ENCODE data around the gene ARMCX6.
"Not testable (repeated sequence)": the region's sequence is repeated elsewhere in the genome, so short reads cannot be mapped to it uniquely, and the experiment has no call there.

Gene ARMCX6

DNA sequence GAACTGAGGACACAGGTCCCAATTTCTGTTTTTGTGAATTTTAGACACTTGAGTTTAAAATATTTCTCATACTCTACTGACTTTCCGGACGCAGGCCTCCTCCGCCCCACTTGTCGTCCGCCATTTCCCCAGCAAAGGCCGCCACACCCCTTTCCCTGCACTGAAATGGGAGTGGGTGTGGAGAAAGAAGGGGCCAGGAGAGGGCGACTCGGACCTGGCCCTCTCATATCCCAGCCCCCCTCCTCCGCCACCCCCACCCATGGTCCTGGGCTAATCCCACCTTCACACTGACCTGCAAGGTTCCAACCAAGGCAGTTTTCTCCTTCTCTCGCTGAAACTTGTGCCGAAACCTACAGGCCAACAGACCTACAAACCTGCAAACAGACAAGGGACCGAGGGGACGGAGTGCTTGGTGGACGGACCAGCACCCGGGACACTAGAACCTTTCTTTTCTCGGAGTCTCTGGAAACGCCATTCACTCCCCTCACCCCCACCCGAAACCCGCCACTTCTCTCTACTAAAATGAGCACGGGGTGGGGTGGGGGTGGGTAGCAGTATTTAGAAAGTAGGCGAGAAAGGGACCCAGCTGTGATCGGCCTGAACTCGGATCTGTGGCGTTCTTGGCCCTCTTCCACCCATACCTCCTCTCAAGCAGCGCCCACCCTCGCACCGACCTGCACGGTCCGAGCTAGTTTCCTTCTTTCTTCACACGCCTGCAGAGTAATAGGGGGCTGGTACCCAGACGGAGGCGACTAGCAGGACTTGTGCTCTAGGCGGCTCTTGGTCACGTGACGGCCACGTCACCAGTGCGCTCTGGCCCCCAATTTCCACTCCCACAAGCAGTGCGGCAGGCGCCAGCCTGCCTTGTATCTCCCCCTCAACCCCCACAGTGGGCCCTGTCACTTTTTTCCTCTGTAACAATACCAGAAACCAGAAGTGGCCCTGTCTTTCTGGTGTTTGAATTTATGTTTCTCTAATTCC is at the start of gene ARMCX6:
ARMCX6 (minus strand) TSS at position 790 of the 981 bp plus-strand sequence. CDS start 1,380 bp downstream, outside the sequence.
- peak; percentile 81 for DNase-seq

DNA sequence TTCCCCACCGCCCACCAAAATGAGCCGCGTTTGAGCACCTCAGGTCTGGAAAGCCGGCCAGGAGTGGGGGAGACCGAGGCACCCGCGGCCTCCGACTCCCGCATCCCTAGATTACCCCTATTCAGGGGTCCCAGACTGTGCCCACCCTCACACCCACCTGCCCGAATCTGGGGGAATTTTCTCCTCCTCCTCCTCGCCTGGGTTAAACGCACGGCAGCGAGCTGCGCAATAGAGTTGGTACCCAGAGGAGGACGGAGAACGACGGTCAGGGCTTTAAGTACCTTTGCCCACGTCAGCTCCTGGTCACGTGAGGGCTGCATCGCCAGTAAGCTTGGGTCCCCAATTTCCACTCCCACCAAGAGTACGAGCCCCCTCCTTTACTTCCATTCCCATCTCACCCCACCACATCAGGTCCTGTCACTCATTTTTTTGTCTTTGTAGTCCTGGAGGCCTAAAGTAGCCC is 41.8 kb upstream of the ARMCX6 start, which contains the start of gene ARMCX2:
ARMCX2 (minus strand) TSS at position 250 of the 463 bp plus-strand sequence. CDS start 2,262 bp downstream, outside the sequence.
- DNase-seq, result peak; percentile 54

GRCh38 chrX:101658661-101659491 is 41.1 kb upstream of the ARMCX6 start:
- peak; percentile 67 for DNase-seq

GRCh38 chrX:101657495-101657894 is 39.7 kb upstream of the ARMCX6 start:
- no peak for DNase-seq

DNA sequence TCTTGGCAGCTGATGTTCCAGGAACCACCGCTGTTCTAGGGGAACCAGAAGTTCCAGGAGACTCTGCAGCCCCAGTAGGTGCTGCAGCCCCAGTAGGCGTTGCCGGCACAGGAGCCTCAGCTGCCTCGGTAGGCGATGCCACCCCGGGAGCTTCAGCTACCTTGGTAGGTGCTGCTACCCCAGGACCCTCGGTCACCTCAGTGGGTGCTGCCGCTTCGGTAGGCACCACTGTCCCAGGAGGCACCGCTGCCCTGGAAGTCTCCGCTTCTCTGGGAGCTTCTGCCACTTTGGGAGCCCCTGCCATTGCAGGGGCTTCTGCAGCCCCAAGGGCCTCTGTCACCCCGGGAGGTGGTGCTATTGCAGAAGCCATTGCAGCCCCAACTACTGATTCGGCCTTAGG is 39.0 kb upstream of the ARMCX6 start:
- no peak for DNase-seq

GRCh38 chrX:101655534-101655933 is 37.7 kb upstream of the ARMCX6 start:
- no peak for DNase-seq

- DNase-seq, result not testable (repeated sequence)
These were observed 29.9 kb upstream of the ARMCX6 start for GRCh38 chrX:101647716-101648115.

DNA sequence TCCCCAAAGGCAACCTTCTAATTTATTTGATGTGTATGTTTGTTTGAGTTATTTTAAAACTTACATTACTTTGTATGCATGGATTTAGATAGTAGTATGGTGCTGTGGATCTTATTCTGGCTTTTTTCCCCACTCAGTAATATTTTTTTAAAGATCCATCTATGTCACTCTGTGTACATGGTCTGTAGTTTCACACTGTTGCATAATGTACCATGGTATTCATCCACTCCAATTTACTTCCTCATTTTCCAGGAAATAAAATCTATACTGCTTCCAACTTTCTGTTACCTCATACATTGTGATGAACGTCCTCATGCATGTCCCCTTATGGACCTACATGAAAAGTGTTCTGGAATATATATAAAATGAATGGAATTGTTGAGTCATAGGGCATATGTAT is 24.3 kb upstream of the ARMCX6 start:
- no peak for DNase-seq

GRCh38 chrX:101639583-101639982 is 21.8 kb upstream of the ARMCX6 start:
- DNase-seq, result no peak

DNA sequence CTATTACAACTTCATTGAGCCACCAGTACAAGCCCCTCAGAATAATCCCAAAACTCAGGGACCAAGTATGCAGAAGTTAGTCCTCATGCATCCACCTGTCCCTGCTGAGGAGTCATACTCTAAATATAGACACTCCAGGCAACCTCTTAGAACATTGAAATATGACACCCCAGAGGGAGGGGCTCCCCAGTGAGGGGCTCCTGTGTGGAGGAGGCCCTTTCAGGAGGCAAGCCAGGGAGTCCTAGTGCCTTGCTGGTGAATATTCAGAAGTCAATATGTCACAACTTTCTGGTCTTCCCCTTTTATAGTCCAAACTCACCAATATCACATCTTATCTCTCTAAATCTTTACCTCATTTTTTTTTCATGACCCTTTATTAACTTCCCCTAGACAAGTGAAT is 1.6 kb upstream of the ARMCX6 start:
- DNase-seq, result peak; percentile 78

GRCh38 chrX:101605728-101606127 is 12.1 kb downstream of the ARMCX6 start:
- peak; percentile 34 for DNase-seq

- no peak for DNase-seq
These were observed 12.7 kb downstream of the ARMCX6 start for GRCh38 chrX:101605146-101605545.

GRCh38 chrX:101602077-101602476 is 15.7 kb downstream of the ARMCX6 start:
- DNase-seq, result no peak

DNA sequence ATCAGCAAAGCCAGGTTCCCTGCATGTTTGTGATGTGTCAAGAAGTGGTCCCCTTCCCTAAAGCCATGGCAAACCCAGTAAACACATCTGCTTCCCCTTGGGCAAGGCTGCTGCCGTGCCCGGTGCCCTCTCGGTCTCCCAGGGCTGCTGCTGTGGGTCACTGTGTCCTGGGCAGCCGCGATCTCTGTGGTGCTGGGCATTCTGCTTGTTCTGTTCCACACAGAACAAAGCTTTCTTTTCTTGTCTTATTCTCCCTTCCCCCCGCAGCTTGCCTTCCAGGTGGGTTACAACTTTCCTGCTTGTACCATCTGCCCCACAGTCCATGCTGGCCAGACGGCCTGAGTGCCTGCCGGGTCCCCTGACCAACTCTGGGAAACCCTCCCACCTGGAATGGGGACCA is 18.2 kb downstream of the ARMCX6 start:
- DNase-seq, result not testable (repeated sequence)

GRCh38 chrX:101595739-101596419 is 21.9 kb downstream of the ARMCX6 start:
- peak; percentile 58 for DNase-seq

Data from NCI-H146 (cell line).